ENCODE data around the gene CCNQ. TPM values are rescaled to one million over a fixed set of nuclear protein-coding genes. Genes with fewer than 3 reads are reported as not detected.

The CCNQ gene
- total RNA-seq, 2 experiments from 2014 or later: 22.5 to 23.8 TPM

- Mint-ChIP-seq H3K27me3 (no peaks in the 10 kb centered on the region), H3K27ac (no peak overlapping the region), H3K4me1 (peaks cover 24% of the 10 kb centered on the region), H3K4me3 (no peak overlapping the region), H3K36me3 (ENCODE audit: low read depth) (no peaks in the 10 kb centered on the region), H3K9me3 (no peaks in the 10 kb centered on the region)
- ChIA-PET CTCF (interaction anchor here (1.6 kb wide), 1 partner anchor 32 kb away, joined by 3 read pairs; no protein-coding TSS in a partner anchor), POLR2A (no interaction called here)
- no peak for DNase-seq
These were observed 20.6 kb downstream of the CCNQ start for GRCh38 chrX:153578200-153578835.

DNA sequence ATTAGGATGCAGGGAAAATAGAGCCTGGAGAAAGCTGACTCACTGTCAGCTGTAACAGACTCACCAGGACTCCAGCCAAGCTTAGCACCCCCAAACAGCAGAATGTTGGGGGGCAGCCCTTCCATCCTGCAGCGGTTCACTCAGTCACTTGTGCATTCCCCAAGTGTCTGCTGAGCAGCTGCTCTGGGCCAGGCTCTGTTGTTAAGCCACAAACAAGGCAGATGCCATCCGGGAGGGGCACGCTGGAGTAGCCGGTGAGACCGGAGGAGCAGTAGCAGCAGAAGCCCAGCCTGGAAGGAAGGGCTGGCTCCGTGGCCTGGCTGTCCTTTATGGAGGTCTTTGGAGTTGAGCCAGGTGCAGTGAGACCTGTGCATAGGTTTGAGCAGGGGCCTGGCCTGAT lies 22.0 kb downstream of the CCNQ start:
- no peak overlapping the region for H3K4me3 Mint-ChIP-seq
- CTCF ChIA-PET: interaction anchor here (0.9 to 1.6 kb wide), 3 partner anchors 9 to 80 kb away, joined by 3 read pairs; no protein-coding TSS in a partner anchor

DNA sequence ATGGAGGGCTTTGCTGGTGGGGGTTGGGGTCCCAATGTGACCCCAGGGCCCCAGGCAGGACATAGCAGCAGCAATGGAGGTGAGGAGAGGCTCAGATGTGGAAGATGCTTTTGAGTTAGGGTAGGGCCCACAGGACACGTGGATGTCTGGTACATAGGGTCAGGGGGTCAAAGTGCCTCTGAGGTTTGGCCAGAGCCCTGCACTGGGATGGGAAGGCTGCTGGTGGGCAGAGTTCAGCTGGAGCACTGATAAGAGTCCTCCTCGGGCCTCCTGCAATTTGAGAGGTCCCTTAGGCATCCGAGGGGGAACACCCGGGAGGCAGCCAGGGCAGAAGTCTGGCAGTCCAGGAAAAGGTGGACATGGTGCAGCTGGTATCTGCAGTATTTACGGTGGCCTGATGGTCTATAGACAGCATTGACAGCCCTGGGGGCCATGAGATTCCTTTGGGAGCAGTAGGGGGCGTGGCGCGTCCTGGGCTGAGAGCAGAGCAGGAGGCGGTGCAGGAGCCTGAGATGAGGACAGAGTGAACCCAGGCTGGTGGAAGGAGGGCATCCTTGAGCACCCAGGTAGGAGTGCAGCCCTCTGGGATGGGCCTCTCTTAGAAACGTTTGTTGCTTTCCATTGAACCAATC lies 22.6 kb downstream of the CCNQ start:
- no peak for DNase-seq
- Mint-ChIP-seq H3K4me3 (no peak overlapping the region), H3K9me3 (no peaks in the 10 kb centered on the region), H3K4me1 (peaks cover 14% of the 10 kb centered on the region), H3K27ac (peak overlapping the region; percentile 19), H3K36me3 (ENCODE audit: low read depth) (no peaks in the 10 kb centered on the region), H3K27me3 (no peaks in the 10 kb centered on the region)
- ChIA-PET CTCF (interaction anchor here (1.3 to 1.6 kb wide), 2 partner anchors 30 to 81 kb away, joined by 3 read pairs; no protein-coding TSS in a partner anchor), POLR2A (no interaction called here)

More for the DNA sequence above, 22.0 kb downstream of the CCNQ start:
- no peaks in the 10 kb centered on the region for H3K36me3 Mint-ChIP-seq (ENCODE audit: low read depth)
- H3K9me3 Mint-ChIP-seq: no peaks in the 10 kb centered on the region
- H3K27ac Mint-ChIP-seq: no peak overlapping the region
- H3K4me1 Mint-ChIP-seq: peaks cover 12% of the 10 kb centered on the region
- DNase-seq: no peak
- H3K27me3 Mint-ChIP-seq: no peaks in the 10 kb centered on the region
- POLR2A ChIA-PET: no interaction called here

DNA sequence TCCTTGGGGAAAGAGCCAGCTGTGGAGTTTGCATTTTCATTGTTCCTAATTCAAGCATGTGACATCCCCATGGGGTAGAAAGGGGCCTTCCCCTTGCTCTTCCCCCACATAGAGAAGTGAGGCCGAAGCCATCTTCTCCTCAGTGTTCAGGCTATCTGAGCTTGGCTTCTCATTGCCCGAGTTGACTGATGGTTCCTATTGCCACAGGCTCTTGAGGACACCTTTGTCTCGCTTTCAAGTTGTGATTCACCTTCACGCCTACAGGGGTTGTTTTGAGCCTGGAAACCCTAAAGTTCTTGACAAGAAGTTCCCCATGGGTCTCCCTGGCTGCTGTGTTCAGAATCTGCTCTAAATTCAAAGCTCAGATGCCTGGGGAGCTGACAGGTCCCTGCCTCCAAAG lies 25.0 kb downstream of the CCNQ start:
- Mint-ChIP-seq H3K27me3 (no peaks in the 10 kb centered on the region), H3K4me1 (peaks cover 5% of the 10 kb centered on the region), H3K4me3 (no peak overlapping the region), H3K9me3 (no peaks in the 10 kb centered on the region), H3K27ac (no peak overlapping the region), H3K36me3 (ENCODE audit: low read depth) (no peaks in the 10 kb centered on the region)
- ChIA-PET POLR2A (no interaction called here), CTCF (no interaction called here)
- DNase-seq: peak; percentile 8

DNA sequence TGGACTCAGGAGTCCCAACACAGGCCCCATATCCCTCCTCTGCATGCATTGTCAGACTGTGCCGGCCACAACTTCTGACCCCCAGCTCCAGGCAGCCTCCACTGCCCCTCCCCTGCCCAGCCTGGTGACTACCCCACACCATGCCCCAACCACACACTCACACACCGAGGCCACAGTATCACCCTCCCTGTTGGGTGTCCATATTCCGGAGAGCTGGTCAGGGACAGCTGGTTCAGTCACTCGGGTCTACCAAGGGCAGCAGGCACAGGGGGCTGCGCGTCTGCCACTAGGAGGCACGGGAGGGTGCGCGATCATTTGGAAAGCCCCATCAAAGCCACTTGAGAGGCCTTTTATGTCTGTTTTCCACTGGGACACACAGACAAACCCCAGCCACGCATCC lies 26.3 kb downstream of the CCNQ start:
- Mint-ChIP-seq H3K36me3 (ENCODE audit: low read depth) (no peaks in the 10 kb centered on the region), H3K9me3 (no peaks in the 10 kb centered on the region), H3K4me3 (no peak overlapping the region), H3K4me1 (peaks cover 5% of the 10 kb centered on the region), H3K27ac (no peak overlapping the region), H3K27me3 (no peaks in the 10 kb centered on the region)
- CTCF ChIA-PET: no interaction called here
- no peak for DNase-seq
- POLR2A ChIA-PET: no interaction called here

DNA sequence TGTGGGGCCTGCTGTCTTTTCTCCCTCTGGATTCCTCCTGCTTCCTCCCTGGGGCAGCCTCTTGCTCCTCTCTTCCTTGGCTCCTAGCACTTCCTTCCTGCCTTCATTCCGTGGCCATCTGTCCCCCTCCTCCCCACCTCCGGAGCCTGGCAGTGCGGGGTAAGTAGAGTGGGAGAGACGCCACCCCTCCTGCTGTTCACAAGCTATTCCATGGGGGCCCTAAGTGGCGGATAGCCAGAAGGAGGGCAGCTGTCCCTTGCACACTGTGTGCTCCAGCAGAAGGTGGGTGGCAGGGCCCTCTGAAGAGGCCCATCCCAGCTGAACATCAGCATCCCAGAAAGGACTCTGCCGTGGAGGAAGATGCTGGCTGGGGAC lies 27.4 kb downstream of the CCNQ start:
- H3K4me3 Mint-ChIP-seq: no peak overlapping the region
- ChIA-PET CTCF (no interaction called here), POLR2A (no interaction called here)
- H3K9me3 Mint-ChIP-seq: no peaks in the 10 kb centered on the region
- no peaks in the 10 kb centered on the region for H3K27me3 Mint-ChIP-seq
- no peaks in the 10 kb centered on the region for H3K36me3 Mint-ChIP-seq (ENCODE audit: low read depth)
- H3K4me1 Mint-ChIP-seq: peaks cover 5% of the 10 kb centered on the region
- H3K27ac Mint-ChIP-seq: peak overlapping the region; percentile 41
- DNase-seq: no peak

DNA sequence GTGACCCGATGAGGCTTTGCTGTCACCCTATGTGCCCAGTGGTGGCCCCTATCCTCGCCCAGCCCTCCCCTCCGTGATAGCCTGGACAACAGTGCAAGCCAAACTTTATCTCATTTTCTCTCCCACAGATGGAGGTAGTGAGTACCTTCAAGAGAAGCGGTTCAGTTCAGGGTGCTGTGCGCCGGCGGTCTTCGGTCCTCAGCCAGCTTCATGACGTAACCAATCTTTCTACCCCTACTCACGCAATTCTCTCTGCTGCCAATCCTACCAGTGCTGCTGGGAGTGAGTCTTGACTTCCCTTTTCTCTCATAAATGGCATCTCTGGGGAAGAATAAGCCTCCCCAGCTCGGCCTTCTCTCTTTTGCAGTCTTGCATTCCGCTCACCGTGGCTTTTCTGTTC lies 29.5 kb downstream of the CCNQ start:
- H3K27ac Mint-ChIP-seq: no peak overlapping the region
- CTCF ChIA-PET: no interaction called here
- no peaks in the 10 kb centered on the region for H3K27me3 Mint-ChIP-seq
- no peak for DNase-seq
- H3K4me1 Mint-ChIP-seq: peaks cover 5% of the 10 kb centered on the region
- no peak overlapping the region for H3K4me3 Mint-ChIP-seq
- H3K9me3 Mint-ChIP-seq: no peaks in the 10 kb centered on the region
- POLR2A ChIA-PET: no interaction called here
- no peaks in the 10 kb centered on the region for H3K36me3 Mint-ChIP-seq (ENCODE audit: low read depth)

GRCh38 chrX:153568451-153569011 lies 30.4 kb downstream of the CCNQ start:
- Mint-ChIP-seq H3K36me3 (ENCODE audit: low read depth) (no peaks in the 10 kb centered on the region), H3K4me1 (peaks cover 5% of the 10 kb centered on the region), H3K4me3 (no peak overlapping the region), H3K9me3 (no peaks in the 10 kb centered on the region), H3K27ac (no peak overlapping the region), H3K27me3 (no peaks in the 10 kb centered on the region)
- ChIA-PET POLR2A (no interaction called here), CTCF (interaction anchor here (0.7 to 1.0 kb wide), 3 partner anchors 9 to 14 kb away, joined by 3 read pairs; no protein-coding TSS in a partner anchor)
- peak; percentile 6 for DNase-seq

DNA sequence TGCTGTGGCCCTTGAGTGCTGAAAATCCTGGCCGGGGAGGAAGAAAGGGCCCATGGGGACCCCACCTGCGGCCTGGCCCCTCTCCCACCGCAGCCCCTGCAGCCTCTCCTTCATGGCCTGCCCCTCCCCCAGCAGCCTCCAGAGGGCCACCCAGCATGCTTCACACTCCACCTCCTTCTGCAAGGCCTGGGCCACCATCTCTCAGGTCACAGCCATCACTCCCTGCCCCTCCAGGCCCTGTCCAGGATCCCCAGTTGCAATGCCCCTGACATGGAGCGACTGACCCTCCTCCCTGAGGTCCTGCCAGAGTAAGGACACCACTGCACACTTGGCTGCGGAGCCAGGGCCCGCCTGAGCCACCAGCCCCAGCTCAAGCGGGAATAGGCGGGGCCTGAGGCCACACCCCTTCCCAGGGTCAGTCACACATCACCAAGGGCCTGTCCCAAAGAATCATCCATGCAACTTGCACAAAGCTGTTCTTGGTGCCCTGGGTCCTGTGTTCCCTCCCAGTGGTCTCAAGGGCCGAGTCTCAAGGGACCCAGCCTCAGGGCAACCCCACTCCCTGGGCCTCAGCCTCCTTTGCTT lies 32.9 kb downstream of the CCNQ start:
- Mint-ChIP-seq H3K27me3 (no peaks in the 10 kb centered on the region), H3K36me3 (ENCODE audit: low read depth) (no peaks in the 10 kb centered on the region), H3K4me1 (no peaks in the 10 kb centered on the region), H3K4me3 (no peak overlapping the region), H3K9me3 (no peaks in the 10 kb centered on the region), H3K27ac (no peak overlapping the region)
- POLR2A ChIA-PET: no interaction called here
- DNase-seq: no peak
- CTCF ChIA-PET: interaction anchor here (1.3 kb wide), 1 partner anchor 43 kb away, joined by 3 read pairs; no protein-coding TSS in a partner anchor

DNA sequence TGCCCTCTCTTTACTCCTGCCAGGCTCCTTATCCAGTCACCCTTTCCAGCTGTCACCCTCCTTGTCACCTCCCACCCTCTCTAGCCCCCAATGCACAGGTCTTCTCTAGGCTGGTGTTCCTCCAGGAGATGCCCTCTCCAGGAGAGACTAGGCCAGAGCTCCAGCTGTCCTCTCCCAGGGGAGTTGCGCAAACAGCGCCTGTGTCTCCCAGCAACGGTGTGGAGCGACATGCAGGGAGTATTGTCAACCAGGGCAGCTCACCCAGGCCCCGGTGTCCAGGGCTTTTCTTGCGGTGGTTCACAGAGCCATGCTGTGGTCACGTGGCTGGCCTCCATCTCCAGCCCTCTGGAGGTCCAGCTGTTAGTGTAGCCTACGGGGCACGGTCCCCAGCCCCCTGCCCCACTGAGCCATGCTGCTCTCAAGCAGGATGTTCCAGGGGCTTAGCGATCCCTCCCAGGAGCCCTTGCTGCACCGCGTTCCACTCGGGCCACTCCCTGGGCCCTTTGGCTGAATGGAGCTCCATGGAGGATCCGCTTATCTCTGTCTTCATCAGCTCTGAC lies 34.8 kb downstream of the CCNQ start:
- Mint-ChIP-seq H3K4me3 (no peak overlapping the region), H3K36me3 (ENCODE audit: low read depth) (no peaks in the 10 kb centered on the region), H3K4me1 (no peaks in the 10 kb centered on the region), H3K9me3 (no peaks in the 10 kb centered on the region), H3K27ac (no peak overlapping the region), H3K27me3 (no peaks in the 10 kb centered on the region)
- no peak for DNase-seq
- POLR2A ChIA-PET: no interaction called here
- CTCF ChIA-PET: interaction anchor here (0.6 to 1.3 kb wide), 3 partner anchors 9 to 568 kb away, joined by 3 read pairs; no protein-coding TSS in a partner anchor

DNA sequence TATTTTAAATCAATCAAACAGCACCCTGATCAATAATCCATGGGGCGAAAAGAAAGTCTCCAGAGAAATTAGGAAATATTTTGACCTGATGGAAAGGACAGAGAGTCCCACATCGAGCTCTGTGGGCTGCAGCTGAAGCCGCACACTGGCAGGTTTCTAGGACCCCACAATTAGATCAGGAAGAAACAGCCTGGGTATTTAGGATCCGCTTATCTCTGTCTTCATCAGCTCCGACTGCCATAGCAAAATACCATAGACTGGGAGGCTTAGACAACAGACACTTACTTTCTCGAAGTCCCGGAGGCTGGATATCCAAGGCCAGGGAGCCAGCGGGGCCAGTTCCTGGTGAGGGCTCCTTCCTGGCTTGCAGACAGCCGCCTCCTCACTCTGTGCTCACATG lies 36.4 kb downstream of the CCNQ start:
- no peak for DNase-seq
- H3K4me1 Mint-ChIP-seq: no peaks in the 10 kb centered on the region
- no peaks in the 10 kb centered on the region for H3K36me3 Mint-ChIP-seq (ENCODE audit: low read depth)
- H3K4me3 Mint-ChIP-seq: no peak overlapping the region
- ChIA-PET CTCF (no interaction called here), POLR2A (interaction anchor here (0.6 kb wide), 1 partner anchor 27 kb away, joined by 3 read pairs; no protein-coding TSS in a partner anchor)
- no peaks in the 10 kb centered on the region for H3K27me3 Mint-ChIP-seq
- H3K27ac Mint-ChIP-seq: no peak overlapping the region
- H3K9me3 Mint-ChIP-seq: no peaks in the 10 kb centered on the region

DNA sequence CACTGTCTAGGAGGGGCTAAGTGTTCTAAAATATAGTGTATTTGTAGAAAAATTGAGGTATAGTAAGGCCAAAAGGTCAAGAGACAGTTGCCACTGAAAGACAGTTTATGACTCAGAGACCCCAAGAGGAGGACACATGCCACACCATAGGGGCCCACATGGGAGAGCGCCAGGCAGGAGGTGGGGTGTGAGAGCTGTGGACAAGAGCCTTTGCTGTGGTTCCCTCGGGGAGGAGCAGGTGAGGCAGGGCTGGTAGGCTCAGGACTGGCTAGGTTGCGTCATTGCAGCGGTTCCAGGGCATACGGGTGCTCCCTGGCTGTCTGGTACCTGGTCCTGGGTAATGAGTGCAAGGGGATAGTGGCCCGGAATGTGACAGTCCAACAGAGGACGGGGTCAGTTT lies 37.6 kb downstream of the CCNQ start:
- Mint-ChIP-seq H3K27me3 (no peaks in the 10 kb centered on the region), H3K36me3 (ENCODE audit: low read depth) (no peaks in the 10 kb centered on the region), H3K4me3 (no peak overlapping the region)

DNA sequence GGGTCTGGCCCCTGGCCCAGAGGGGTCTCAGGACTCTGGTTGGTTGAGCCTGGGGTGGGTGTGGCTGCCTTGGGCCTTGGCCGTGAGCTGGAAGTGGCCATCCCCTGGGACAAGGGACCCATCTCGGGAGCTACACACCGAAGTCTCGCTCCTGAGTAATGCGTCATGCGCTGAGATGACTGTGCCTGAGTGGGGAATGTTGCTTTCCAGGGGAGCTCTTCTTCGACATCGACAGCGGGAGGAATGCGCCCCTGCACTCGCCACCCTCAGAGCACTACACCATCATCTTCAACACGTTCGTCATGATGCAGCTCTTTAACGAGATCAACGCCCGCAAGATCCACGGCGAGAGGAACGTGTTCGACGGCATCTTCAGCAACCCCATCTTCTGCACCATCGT lies 38.5 kb downstream of the CCNQ start:
- no peak for DNase-seq
- no peak overlapping the region for H3K27ac Mint-ChIP-seq
- POLR2A ChIA-PET: no interaction called here
- H3K36me3 Mint-ChIP-seq (ENCODE audit: low read depth): no peaks in the 10 kb centered on the region
- CTCF ChIA-PET: no interaction called here
- H3K9me3 Mint-ChIP-seq: no peaks in the 10 kb centered on the region
- no peaks in the 10 kb centered on the region for H3K4me1 Mint-ChIP-seq
- no peak overlapping the region for H3K4me3 Mint-ChIP-seq
- H3K27me3 Mint-ChIP-seq: no peaks in the 10 kb centered on the region

More for the DNA sequence above, 37.6 kb downstream of the CCNQ start:
- ChIA-PET POLR2A (no interaction called here), CTCF (no interaction called here)
- DNase-seq: no peak
- Mint-ChIP-seq H3K4me1 (no peaks in the 10 kb centered on the region), H3K27ac (no peak overlapping the region), H3K9me3 (no peaks in the 10 kb centered on the region)
